AG08395 (cell line): ENCODE results near the gene JUP.

Experiments
- DNase-seq: peaks from one replicate; pipeline ENCODE4 v3.0.0; 2012; ENCODE audit warnings: mixed read lengths, low spot score

The JUP gene

GRCh38 chr17:41723801-41724475 is 62.6 kb downstream of the JUP start:
- no peak for DNase-seq

- no peak for DNase-seq
These were observed 64.3 kb downstream of the JUP start for GRCh38 chr17:41722231-41722630.

- no peak for DNase-seq
These were observed 68.2 kb downstream of the JUP start for GRCh38 chr17:41718287-41718645.

DNA sequence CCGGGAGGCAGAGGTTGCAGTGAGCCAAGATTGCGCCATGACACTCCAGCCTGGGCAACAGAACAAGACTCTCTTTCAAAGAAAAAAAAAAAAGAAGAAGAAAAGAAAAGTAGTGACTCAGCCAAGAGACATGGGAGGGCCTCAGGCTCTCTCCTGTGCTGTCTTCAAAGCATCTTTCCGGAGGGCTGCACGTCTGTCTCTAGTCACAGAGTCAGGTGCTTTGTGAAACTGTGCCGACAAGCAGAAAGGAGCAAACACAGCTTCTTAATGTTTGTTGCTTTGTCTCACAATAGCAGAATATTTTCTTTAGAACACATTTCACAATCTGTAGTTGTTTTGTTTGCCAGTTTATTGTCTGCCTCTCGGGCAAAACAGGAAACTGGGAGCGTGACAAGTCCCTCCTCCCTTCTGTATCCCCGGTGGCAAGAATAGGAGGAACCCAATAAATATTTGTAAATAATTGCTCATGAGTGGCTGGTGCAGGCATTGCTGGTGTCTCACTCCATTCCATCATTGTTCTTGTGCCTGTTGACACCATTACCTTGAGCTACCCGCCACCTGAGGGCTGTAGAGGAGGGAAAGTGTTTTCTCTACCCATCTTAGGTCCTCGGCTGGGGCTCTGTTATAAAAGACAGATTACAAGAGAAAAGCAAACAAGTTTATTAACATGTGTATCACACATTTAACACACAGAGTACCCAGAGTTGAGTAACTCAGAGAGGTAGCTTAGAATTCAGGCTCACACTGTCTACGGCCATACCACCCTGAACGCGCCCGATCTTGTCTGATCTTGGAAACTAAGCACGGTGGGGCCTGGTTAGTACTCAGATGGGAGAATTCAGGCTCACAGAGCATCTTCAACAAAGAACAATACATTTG is 68.9 kb downstream of the JUP start:
- peak; percentile 66 for DNase-seq

DNA sequence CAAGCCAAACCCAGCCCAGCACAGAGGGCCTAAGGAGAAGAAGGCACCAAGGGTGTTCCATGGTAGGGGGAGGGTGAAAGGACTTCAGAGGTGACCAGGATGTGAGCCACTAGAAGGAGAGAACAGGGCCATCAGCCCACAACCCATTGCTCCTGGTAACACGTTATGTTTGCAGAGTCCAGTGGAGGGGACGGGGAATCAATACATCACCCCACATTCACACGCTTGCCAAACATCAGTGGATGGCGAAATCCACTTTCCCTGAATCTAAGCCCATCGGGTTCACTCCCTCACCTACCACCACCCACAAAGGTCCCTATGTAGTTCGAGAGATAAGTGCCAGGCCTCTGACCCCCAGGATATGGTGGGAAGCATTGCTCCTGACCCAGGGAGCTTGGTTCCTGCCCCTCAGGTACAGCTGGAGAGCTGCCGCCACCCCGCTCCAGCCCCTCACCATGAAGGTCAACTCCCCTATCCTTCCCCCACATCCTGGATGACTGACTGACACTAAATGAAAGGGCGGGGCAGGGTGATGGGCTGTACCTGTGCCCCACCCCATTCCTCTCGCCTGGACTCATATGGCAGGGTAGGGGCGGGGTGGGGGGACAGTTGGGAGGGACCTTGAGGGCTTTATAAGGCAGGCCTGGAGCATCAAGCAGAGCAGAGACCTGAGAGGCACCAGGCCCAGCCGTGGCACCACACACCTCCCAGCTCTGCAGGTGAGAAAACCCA is 74.7 kb downstream of the JUP start, which contains the start of gene GAST:
GAST (plus strand) TSS at position 663 of the 732 bp plus-strand sequence. CDS start 3,106 bp downstream, outside the sequence.
- DNase-seq, result no peak

- peak; percentile 80 for DNase-seq
These were observed 75.9 kb downstream of the JUP start for GRCh38 chr17:41710472-41711090.

- DNase-seq, result no peak
These were observed 78.5 kb downstream of the JUP start for GRCh38 chr17:41707803-41708669.

- DNase-seq, result peak; percentile 71
These were observed 81.1 kb downstream of the JUP start for GRCh38 chr17:41705271-41705991.
